ENCODE data around the gene MAGEA1. TPM values are rescaled to one million over a fixed set of nuclear protein-coding genes. Genes with fewer than 3 reads are reported as not detected.

MAGEA1 gene
- total RNA-seq, 1 experiment from 2014 or later: not detected

- H3K4me1 ChIP-seq (ENCODE audit: control insufficient read depth in 1 of 2, insufficient read depth in 2 of 2, low read length in 2 of 2): no peaks in the 10 kb centered on the region
- no peak for ATAC-seq
- H3K27me3 ChIP-seq (ENCODE audit: insufficient read depth, low read length): peaks cover 29% of the 10 kb centered on the region
- no peak overlapping the region for H3K4me2 ChIP-seq (ENCODE audit: low read length)
- H3K9me3 ChIP-seq (ENCODE audit: control insufficient read depth in 1 of 2, insufficient read depth in 1 of 2, low read depth in 1 of 2, low read length in 2 of 2): no peaks in the 10 kb centered on the region
- no TSS peak for BruUV-seq (replicated peaks)
- no peaks in the 10 kb centered on the region for H3K9me2 ChIP-seq (ENCODE audit: insufficient read depth)
- H3K4me3 ChIP-seq (replicated peaks in 1 of 2; ENCODE audit: low read depth in 1 of 2, low read length in 2 of 2): no peak overlapping the region
- H4K20me1 ChIP-seq (ENCODE audit: insufficient read depth): no peaks in the 10 kb centered on the region
- no peaks in the 10 kb centered on the region for H3K36me3 ChIP-seq (ENCODE audit: control insufficient read depth in 1 of 2, insufficient read depth in 2 of 2, low read length in 2 of 2)
- POLR2A ChIA-PET: no interaction called here
- H3K79me2 ChIP-seq (ENCODE audit: insufficient read depth, low read length): no peaks in the 10 kb centered on the region
- H3K9ac ChIP-seq (ENCODE audit: low read length): no peak overlapping the region
- intact Hi-C loops (cut with micrococcal nuclease): no loop called here
- no peak for TF ChIP-seq JUND (IDR thresholded peaks at IDR 0.05)
- no peak for TF ChIP-seq RAD21 (IDR thresholded peaks at IDR 0.05; ENCODE audit: low read depth)
- no peak for TF ChIP-seq SIN3A (IDR thresholded peaks at IDR 0.05; ENCODE audit: low read depth)
- TF ChIP-seq ELF1 (IDR thresholded peaks at IDR 0.05; ENCODE audit: borderline replicate concordance, low read depth): no peak
- TF ChIP-seq ATF3 (IDR thresholded peaks at IDR 0.05): no peak
- no peak for TF ChIP-seq ZBTB33 (IDR thresholded peaks at IDR 0.05; ENCODE audit: extremely low read depth, insufficient replicate concordance, low read length)
- no peak for TF ChIP-seq ZNF274 (IDR thresholded peaks at IDR 0.05; ENCODE audit: low read depth, low read length)
- TF ChIP-seq CBX3 (IDR thresholded peaks at IDR 0.05; ENCODE audit: low read depth): no peak
- no peak for TF ChIP-seq SRF (IDR thresholded peaks at IDR 0.05; ENCODE audit: low read depth)
- TF ChIP-seq EZH2phosphoT487 (IDR thresholded peaks at IDR 0.05; ENCODE audit: borderline replicate concordance): no peak
- TF ChIP-seq CEBPB (IDR thresholded peaks at IDR 0.05; ENCODE audit: low read depth): no peak
- TF ChIP-seq REST (IDR thresholded peaks at IDR 0.05; ENCODE audit: low read depth): no peak
- TF ChIP-seq EGR1 (IDR thresholded peaks at IDR 0.05; ENCODE audit: low read depth): no peak
- TF ChIP-seq ZFX (IDR thresholded peaks at IDR 0.05): no peak
- TF ChIP-seq POLR2AphosphoS5 (IDR thresholded peaks at IDR 0.05; ENCODE audit: low read depth, low read length): no peak
- TF ChIP-seq CTCF (IDR thresholded peaks at IDR 0.05 in 2 of 3, conservative IDR thresholded peaks at IDR 0.05 in 1 of 3; ENCODE audit: borderline replicate concordance in 1 of 3, insufficient read depth in 1 of 3, low read depth in 2 of 3, low read length in 2 of 3): no peak
- no peak for TF ChIP-seq MAX (IDR thresholded peaks at IDR 0.05)
- no peak for TF ChIP-seq POLR2A (IDR thresholded peaks at IDR 0.05; ENCODE audit: borderline replicate concordance, extremely low read depth, insufficient read depth, insufficient read length)
- TF ChIP-seq EZH2 (IDR thresholded peaks at IDR 0.05): no peak
- H2AFZ ChIP-seq (ENCODE audit: low read depth, low read length, poor library complexity, severe bottlenecking): no peak overlapping the region
- DNase-seq (ENCODE audit: low read depth, low spot score): no peak
- CTCF ChIA-PET: no interaction called here
- RAD21 ChIA-PET (ENCODE audit: low non-redundant PET in 1 of 2, low total read pairs in 2 of 2, uncharacterized antibody in 2 of 2, unreplicated experiment in 2 of 2): no interaction called here
- no peak overlapping the region for H3K27ac ChIP-seq (ENCODE audit: low read depth, low read length)
These were observed 20.8 kb upstream of the MAGEA1 start for GRCh38 chrX:153158319-153158718.
